Upper lobe of left lung (tissue), 6 donors: ENCODE measurements around the gene FER. TPM values are rescaled to one million over a fixed set of nuclear protein-coding genes. Genes with fewer than 3 reads are reported as not detected.

ENCODE experiments used
- ATAC-seq, 2 donors: fragments of 200-7000 bp; cut with Tn5 transposase; one replicate each; pipeline ENCODE4 v1.9.1; 2022; ENCODE audit warnings: mild to moderate bottlenecking in 2 of 2, moderate library complexity in 2 of 2; ENCODE audit not compliant: low FRiP score in 2 of 2
- DNase-seq, 2 donors: peaks; one replicate each; pipeline ENCODE4 v3.0.0-alpha.2; 2019 to 2020
- H3K27ac ChIP-seq, 4 donors: fragments of 200-600 bp; sonication (generic); one replicate each; pipeline ENCODE4 v1.5.1; 2016 to 2019
- H3K27me3 ChIP-seq, 4 donors: fragments of 200-600 bp; sonication (generic); one replicate each; pipeline ENCODE4 v1.5.1; 2017 to 2019
- H3K36me3 ChIP-seq, 4 donors: fragments of 200-600 bp; sonication (generic); one replicate each; pipeline ENCODE4 v1.5.1; 2016 to 2019
- H3K4me1 ChIP-seq, 4 donors: fragments of 200-600 bp; sonication (generic); one replicate each; pipeline ENCODE4 v1.5.1; 2018 to 2019
- H3K4me3 ChIP-seq, 4 donors: fragments of 200-600 bp; sonication (generic); one replicate each; pipeline ENCODE4 v1.5.1; 2017 to 2019; ENCODE audit warnings: mild to moderate bottlenecking in 2 of 4, moderate library complexity in 1 of 4
- H3K9me3 ChIP-seq, 4 donors: fragments of 200-600 bp; sonication (generic); one replicate each; pipeline ENCODE4 v1.5.1; 2018 to 2019
- EP300 ChIP-seq, 4 donors: sonication (generic); formaldehyde crosslinking; IDR thresholded peaks; one replicate each; pipeline ENCODE4 v1.5.1; 2017; ENCODE audit warnings: antibody characterized with exemption in 4 of 4, control low read depth in 2 of 4
- POLR2A ChIP-seq, 4 donors: fragments of 450-650 bp; IDR thresholded peaks; one replicate each; pipeline ENCODE4 v1.5.1; 2016 to 2017; ENCODE audit warnings: antibody characterized with exemption in 4 of 4, mild to moderate bottlenecking in 2 of 4
- POLR2AphosphoS5 ChIP-seq, 2 donors: sonication (generic); formaldehyde crosslinking; IDR thresholded peaks; one replicate each; pipeline ENCODE4 v1.5.1; 2017; ENCODE audit warnings: antibody characterized with exemption in 2 of 2
- WGBS, 2 donors: methylation state at CpG; one replicate each; pipeline ENCODE4 v1.1.5; 2017 to 2018; 5-methylcytosine and 5-hydroxymethylcytosine counted together
- total RNA-seq, 6 donors: library from RNA; depleted of rRNA in 4 of 6; stranded (reverse); fragments of >200 nt in 4 of 6; gene quantifications; one replicate each; pipeline versions ENCODE4 v1.1.0 to v1.2.1, GENCODE V29; 2016 to 2021
- TF ChIP-seq, protein P1 (sequence below), 6 experiments: fragments of 450-650 bp in 4 of 6; fragments of 200-600 bp in 2 of 6; sonication (generic) in 2 of 6; IDR thresholded peaks; one replicate each; pipeline ENCODE4 v1.5.1; 2016 to 2019; ENCODE audit warnings: antibody characterized with exemption in 6 of 6
- donor health status: DM: no; HTN: no; CAD: no; lungs with moderate emphysema.
- donor health status: DM: no; HTN: yes; CAD: no; lungs with severe emphysema.

FER gene
- total RNA-seq, 6 donors from 2014 or later = 17.6 to 55.5 (median 27.9) TPM

- H3K4me1 ChIP-seq = no peaks in the 10 kb centered on the region
- no peaks in the 10 kb centered on the region for H3K36me3 ChIP-seq
- TF ChIP-seq POLR2AphosphoS5 (IDR thresholded peaks at IDR 0.05) (no peak), POLR2A (IDR thresholded peaks at IDR 0.05) (no peak), EP300 (IDR thresholded peaks at IDR 0.05) (no peak)
- TF ChIP-seq, protein P1, sequence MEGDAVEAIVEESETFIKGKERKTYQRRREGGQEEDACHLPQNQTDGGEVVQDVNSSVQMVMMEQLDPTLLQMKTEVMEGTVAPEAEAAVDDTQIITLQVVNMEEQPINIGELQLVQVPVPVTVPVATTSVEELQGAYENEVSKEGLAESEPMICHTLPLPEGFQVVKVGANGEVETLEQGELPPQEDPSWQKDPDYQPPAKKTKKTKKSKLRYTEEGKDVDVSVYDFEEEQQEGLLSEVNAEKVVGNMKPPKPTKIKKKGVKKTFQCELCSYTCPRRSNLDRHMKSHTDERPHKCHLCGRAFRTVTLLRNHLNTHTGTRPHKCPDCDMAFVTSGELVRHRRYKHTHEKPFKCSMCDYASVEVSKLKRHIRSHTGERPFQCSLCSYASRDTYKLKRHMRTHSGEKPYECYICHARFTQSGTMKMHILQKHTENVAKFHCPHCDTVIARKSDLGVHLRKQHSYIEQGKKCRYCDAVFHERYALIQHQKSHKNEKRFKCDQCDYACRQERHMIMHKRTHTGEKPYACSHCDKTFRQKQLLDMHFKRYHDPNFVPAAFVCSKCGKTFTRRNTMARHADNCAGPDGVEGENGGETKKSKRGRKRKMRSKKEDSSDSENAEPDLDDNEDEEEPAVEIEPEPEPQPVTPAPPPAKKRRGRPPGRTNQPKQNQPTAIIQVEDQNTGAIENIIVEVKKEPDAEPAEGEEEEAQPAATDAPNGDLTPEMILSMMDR (IDR thresholded peaks at IDR 0.05) = no peak
- ATAC-seq (no peak), DNase-seq (no peak)
- H3K4me3 ChIP-seq = no peak overlapping the region
- no peak overlapping the region for H3K27ac ChIP-seq
- H3K9me3 ChIP-seq = no peaks in the 10 kb centered on the region
- 90 to 91% methylated on average over 3 of the region's 3 CpGs for WGBS, 2 donors
- no peaks in the 10 kb centered on the region for H3K27me3 ChIP-seq
Measured at GRCh38 chr5:108911055-108911454, 163.4 kb downstream of the FER start.

DNA sequence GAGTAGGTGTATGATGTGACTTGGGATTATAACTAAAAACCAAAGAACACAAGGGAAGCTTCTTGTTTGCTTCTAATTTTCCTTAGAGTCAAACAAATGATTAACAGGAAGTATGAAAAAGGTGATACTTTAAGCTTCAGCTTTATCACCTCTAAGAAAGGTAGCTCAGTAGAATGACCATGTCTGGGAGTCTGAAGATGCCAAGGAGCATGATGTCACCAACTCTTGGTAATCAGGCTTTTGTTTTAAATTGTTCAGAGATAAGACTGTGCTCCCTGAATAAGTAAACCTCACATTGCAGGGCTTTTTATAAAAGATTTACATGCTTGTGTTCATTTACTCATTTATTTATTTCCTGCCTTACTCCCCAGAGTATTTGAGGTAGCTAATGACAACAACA, 169.9 kb downstream of the FER start:
- no peak for DNase-seq
- TF ChIP-seq, protein P1 (IDR thresholded peaks at IDR 0.05) = no peak
- TF ChIP-seq EP300 (IDR thresholded peaks at IDR 0.05) (no peak), POLR2AphosphoS5 (IDR thresholded peaks at IDR 0.05) (no peak), POLR2A (IDR thresholded peaks at IDR 0.05) (no peak)
- Histone ChIP-seq H3K4me1 (no peaks in the 10 kb centered on the region), H3K9me3 (no peaks in the 10 kb centered on the region), H3K36me3 (no peaks in the 10 kb centered on the region), H3K4me3 (no peak overlapping the region), H3K27ac (no peak overlapping the region), H3K27me3 (no peaks in the 10 kb centered on the region)
- ATAC-seq = no peak

- ATAC-seq = no peak
Measured at GRCh38 chr5:108919591-108920326, 172.1 kb downstream of the FER start.

GRCh38 chr5:108924457-108924961, 176.8 kb downstream of the FER start:
- DNase-seq (no peak), ATAC-seq (no peak)
- H3K4me1 ChIP-seq = no peaks in the 10 kb centered on the region
- TF ChIP-seq EP300 (IDR thresholded peaks at IDR 0.05) = no peak
- no peak for TF ChIP-seq POLR2A (IDR thresholded peaks at IDR 0.05)
- TF ChIP-seq, protein P1 (IDR thresholded peaks at IDR 0.05) = no peak
- TF ChIP-seq POLR2AphosphoS5 (IDR thresholded peaks at IDR 0.05) = no peak
- WGBS, 2 donors = 96 to 99% methylated on average over 3 of the region's 3 CpGs
- no peak overlapping the region for H3K27ac ChIP-seq
- no peaks in the 10 kb centered on the region for H3K36me3 ChIP-seq
- no peak overlapping the region for H3K4me3 ChIP-seq
- H3K9me3 ChIP-seq = no peaks in the 10 kb centered on the region
- no peaks in the 10 kb centered on the region for H3K27me3 ChIP-seq

More at GRCh38 chr5:108919591-108920326, 172.1 kb downstream of the FER start:
- Histone ChIP-seq H3K36me3 (no peaks in the 10 kb centered on the region), H3K4me3 (no peak overlapping the region), H3K27me3 (no peaks in the 10 kb centered on the region), H3K27ac (no peak overlapping the region), H3K9me3 (no peaks in the 10 kb centered on the region), H3K4me1 (no peaks in the 10 kb centered on the region)
- TF ChIP-seq POLR2AphosphoS5 (IDR thresholded peaks at IDR 0.05) (no peak), EP300 (IDR thresholded peaks at IDR 0.05) (no peak), POLR2A (IDR thresholded peaks at IDR 0.05) (no peak)
- TF ChIP-seq, protein P1 (IDR thresholded peaks at IDR 0.05) = no peak
- WGBS, 2 donors = 78 to 85% methylated on average over 2 of the region's 2 CpGs
- no peak for DNase-seq

DNA sequence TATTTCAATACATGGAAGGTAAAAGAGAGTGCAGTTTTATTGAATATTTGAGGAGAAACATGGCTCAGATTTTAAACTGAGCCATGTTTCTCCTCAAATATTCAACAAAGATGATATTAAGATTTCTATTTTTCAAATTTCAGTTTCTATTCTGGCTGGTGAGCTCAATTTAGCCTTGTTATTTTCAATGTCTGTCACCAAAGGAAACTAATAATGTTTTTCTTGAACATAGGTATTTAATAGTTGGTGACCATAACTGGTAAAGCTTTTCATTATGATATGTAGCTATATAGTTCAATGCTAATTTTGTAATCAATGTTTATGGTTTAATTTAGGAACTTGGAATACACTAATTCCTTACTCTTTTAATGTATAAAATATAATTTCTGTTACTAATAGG, 177.4 kb downstream of the FER start:
- Histone ChIP-seq H3K9me3 (no peaks in the 10 kb centered on the region), H3K4me3 (no peak overlapping the region), H3K4me1 (no peaks in the 10 kb centered on the region), H3K27me3 (no peaks in the 10 kb centered on the region), H3K27ac (no peak overlapping the region), H3K36me3 (no peaks in the 10 kb centered on the region)
- DNase-seq (no peak), ATAC-seq (no peak)
- TF ChIP-seq POLR2A (IDR thresholded peaks at IDR 0.05) = no peak
- TF ChIP-seq, protein P1 (IDR thresholded peaks at IDR 0.05) = no peak
- no peak for TF ChIP-seq POLR2AphosphoS5 (IDR thresholded peaks at IDR 0.05)
- no peak for TF ChIP-seq EP300 (IDR thresholded peaks at IDR 0.05)
